Eye (tissue), 1 donor: Measurements from ENCODE around the gene NRAS.

Experiments used
- DNase-seq: peaks from one replicate; pipeline ENCODE4 v3.0.0-alpha.2; 2015

The NRAS gene

GRCh38 chr1:114671939-114672275 is 44.7 kb downstream of the NRAS start:
- no peak for DNase-seq

GRCh38 chr1:114671011-114671938 is 45.3 kb downstream of the NRAS start:
- peak; percentile 23 for DNase-seq

GRCh38 chr1:114670083-114671010 is 46.2 kb downstream of the NRAS start:
- DNase-seq = peak; percentile 94

- no peak for DNase-seq
These were observed 46.9 kb downstream of the NRAS start, which contains the start of gene DENND2C for GRCh38 chr1:114669562-114670082. Gene DENND2C, minus strand, starts transcription at chr1:114670049. Its CDS starts 44,065 bp downstream, at chr1:114625984.

- DNase-seq = no peak
These were observed 47.6 kb downstream of the NRAS start for GRCh38 chr1:114668784-114669561.

GRCh38 chr1:114668373-114668772 is 48.2 kb downstream of the NRAS start:
- no peak for DNase-seq

- no peak for DNase-seq
These were observed 49.6 kb downstream of the NRAS start for GRCh38 chr1:114666954-114667353.

GRCh38 chr1:114660238-114660637 is 56.3 kb downstream of the NRAS start:
- DNase-seq = no peak
